HFF-Myc (cell line): Measurements from ENCODE around the gene KDM4E.
"Not testable (repeated sequence)": the region's sequence is repeated elsewhere in the genome, so short reads cannot be mapped to it uniquely, and the experiment has no call there.

Experiments used
- DNase-seq: peaks from one replicate; pipeline ENCODE4 v3.0.0-alpha.2; 2011; ENCODE audit warnings: low read depth; ENCODE audit errors: extremely low read depth
- H3K4me3 ChIP-seq: replicated peaks from 2 replicates; pipeline ENCODE4 v1.5.1; 2011; ENCODE audit warnings: low read depth, mild to moderate bottlenecking, control low read depth, low read length
- TF ChIP-seq, protein P1 (sequence below): IDR thresholded peaks from 2 replicates; pipeline ENCODE4 v1.5.1; 2012; ENCODE audit warnings: mild to moderate bottlenecking, low read depth, low read length, control low read depth; ENCODE audit errors: missing control alignments

The KDM4E gene

DNA sequence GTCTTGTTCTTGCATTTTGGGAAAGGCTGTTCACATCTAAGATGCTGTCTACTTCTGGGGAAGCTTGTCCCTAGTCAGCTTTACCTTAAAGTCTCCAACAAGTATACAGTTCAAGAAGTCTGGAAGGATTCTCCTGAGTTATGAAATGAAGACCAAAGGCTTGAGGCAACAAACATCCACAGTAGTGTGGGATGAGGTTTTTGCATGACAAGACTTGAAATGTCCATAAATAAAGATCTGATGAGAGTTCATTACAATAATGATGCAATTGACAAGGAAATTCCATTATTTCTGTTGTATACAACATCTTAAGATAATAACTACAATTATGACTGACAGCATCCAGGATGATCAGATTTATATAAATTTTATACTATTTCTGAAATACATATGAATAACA lies 21.3 kb upstream of the KDM4E start:
- TF ChIP-seq, protein P1, sequence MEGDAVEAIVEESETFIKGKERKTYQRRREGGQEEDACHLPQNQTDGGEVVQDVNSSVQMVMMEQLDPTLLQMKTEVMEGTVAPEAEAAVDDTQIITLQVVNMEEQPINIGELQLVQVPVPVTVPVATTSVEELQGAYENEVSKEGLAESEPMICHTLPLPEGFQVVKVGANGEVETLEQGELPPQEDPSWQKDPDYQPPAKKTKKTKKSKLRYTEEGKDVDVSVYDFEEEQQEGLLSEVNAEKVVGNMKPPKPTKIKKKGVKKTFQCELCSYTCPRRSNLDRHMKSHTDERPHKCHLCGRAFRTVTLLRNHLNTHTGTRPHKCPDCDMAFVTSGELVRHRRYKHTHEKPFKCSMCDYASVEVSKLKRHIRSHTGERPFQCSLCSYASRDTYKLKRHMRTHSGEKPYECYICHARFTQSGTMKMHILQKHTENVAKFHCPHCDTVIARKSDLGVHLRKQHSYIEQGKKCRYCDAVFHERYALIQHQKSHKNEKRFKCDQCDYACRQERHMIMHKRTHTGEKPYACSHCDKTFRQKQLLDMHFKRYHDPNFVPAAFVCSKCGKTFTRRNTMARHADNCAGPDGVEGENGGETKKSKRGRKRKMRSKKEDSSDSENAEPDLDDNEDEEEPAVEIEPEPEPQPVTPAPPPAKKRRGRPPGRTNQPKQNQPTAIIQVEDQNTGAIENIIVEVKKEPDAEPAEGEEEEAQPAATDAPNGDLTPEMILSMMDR: no peak
- no peak overlapping the region for H3K4me3 ChIP-seq
- DNase-seq: no peak

DNA sequence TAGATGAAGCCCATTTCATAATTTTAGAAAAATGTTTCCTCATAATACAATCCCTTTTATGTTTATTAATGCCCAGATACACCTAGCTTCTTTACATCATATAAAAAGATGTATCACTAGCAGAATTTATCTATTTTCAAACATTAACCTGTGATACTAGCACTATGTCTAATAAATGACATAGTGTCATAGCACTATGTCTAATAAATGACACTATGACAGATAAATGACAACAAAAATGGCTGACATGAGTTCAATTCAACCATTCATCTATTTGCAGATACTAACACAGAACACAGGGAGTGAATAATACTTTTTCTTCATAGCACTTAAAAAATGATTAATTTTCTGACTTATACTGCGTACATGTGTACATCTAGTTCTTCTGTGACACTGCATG lies 19.4 kb upstream of the KDM4E start:
- H3K4me3 ChIP-seq: no peak overlapping the region
- TF ChIP-seq, protein P1: no peak
- no peak for DNase-seq

DNA sequence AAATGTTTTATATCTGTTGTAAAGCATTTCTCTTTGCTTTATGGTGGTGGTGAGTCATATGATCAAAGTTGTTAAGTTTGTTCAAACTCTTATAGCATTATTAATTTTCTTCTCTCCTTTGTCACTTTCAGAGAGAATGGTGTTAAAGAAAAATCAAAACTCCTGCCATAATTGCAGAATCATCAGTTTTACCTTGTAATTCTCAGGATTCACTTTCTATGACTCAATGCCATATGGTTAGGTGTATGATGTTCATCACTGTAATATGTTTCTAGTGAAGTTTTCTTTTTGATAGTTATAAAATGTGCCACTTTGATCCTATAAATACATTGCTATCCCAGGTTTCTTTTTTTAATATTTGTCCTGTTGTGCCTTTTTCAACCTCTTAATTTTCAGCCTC lies 13.7 kb upstream of the KDM4E start:
- DNase-seq: no peak
- no peak overlapping the region for H3K4me3 ChIP-seq
- TF ChIP-seq, protein P1: no peak

DNA sequence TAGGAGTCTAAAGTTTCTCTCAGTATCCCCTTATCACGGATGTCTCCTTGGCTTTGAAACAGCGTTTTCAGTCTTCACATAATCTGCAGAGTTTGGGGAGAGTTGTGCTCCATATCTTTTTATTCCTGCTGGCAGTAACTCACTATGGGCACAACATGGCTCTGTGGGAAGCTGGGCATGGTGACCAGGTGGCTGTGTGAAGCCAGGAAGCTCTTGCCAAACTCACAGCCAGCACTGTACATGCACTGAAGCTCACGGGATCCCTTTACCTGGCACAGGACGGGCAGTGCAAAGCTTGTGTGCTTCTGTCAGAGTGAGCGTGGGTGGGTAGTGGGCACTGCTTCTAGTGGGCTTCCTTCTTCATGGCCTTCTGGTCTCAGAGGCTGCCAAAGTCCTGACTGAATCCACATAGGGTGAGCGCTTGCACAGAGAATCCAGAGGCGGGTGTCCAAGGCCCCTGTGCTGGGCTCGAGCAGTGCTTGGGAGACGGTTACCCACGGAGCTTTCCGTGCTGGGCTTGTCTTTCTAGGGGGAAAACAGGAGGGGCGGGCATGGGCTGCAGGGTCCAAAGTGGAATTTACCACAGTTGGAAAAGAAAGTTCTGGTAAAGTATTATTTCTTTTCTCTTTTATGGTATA lies 10.8 kb upstream of the KDM4E start:
- no peak overlapping the region for H3K4me3 ChIP-seq
- TF ChIP-seq, protein P1: no peak
- no peak for DNase-seq

DNA sequence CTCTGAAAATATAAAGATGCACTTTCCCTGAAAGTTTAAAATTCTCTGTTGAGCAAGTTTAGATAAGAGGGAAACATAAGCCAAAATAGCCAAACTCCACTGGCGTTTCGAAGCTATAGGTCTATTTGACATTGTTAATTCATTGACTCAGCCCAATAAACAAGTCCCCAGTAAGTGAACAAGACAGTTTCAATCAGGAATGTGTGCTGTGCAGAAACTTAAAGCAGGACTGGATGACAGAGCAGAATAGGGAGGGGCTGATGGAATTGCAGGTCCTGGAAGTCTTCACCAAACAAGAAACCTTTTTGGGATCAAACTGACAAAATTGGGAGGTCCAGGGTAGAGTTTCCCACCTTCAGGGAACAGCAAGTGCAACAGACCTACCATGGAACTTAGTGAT lies 8.9 kb upstream of the KDM4E start:
- no peak for DNase-seq
- H3K4me3 ChIP-seq: no peak overlapping the region
- TF ChIP-seq, protein P1: no peak

DNA sequence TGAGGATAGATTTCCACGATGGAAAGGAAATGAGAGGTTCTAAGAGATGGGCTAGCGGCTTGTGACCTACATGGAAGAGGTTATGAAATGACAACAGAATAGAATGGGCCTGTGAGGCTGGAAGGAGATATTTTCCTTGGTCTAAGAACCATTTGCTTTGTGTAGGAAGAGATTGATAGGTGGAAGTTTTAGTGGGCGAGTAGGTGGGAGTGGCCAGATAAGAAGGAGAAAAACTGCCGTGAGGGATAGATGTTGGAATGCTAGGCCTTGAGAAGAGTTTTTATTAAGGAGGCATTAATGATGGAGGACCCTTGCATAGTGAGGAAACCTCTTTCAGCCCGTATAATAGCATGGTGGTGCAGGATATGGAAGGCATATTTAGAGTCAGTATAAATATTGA lies 3.6 kb upstream of the KDM4E start:
- DNase-seq, H3K4me3 ChIP-seq: not testable (repeated sequence)

DNA sequence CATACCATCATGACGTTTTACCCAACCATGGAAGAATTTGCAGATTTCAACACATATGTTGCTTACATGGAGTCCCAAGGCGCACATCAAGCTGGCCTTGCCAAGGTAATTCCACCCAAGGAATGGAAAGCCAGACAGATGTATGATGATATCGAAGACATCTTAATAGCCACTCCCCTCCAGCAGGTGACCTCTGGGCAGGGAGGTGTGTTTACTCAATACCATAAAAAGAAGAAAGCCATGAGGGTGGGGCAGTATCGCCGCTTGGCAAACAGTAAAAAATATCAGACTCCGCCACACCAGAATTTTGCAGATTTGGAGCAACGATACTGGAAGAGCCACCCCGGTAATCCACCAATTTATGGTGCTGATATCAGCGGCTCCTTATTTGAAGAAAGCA lies 536 bp downstream of the KDM4E start:
- DNase-seq, H3K4me3 ChIP-seq: not testable (repeated sequence)

DNA sequence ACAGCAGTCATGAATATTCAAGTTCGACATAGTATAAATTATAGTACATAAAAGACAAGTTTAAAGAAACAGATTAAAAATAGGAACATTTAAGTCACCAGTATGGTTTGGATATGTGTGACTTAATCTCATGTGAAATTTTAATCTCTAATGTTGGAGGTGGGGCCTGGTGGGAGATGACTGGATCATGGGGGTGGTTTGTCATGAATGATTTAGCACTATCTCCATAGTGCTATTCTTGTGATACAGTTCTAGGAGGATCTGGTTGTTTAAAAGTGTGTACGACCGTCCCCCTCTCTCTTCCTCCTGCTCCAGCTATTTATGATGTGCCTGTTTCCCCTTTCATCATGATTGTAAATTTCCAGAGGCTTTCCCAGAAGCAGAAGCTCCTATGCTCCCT lies 3.3 kb downstream of the KDM4E start:
- TF ChIP-seq, protein P1: no peak
- H3K4me3 ChIP-seq: no peak overlapping the region

More for the DNA sequence above, 3.3 kb downstream of the KDM4E start:
- no peak for DNase-seq
